ENCODE data around the gene SPINT2.

SPINT2 gene

GRCh38 chr19:38280030-38280921, 15.9 kb downstream of the SPINT2 start:
- no peak overlapping the region for H3K4me3 ChIP-seq (ENCODE audit: low read length)
- TF ChIP-seq CTCF (conservative IDR thresholded peaks at IDR 0.05; ENCODE audit: low read depth, low read length) = no peak
- DNase-seq (ENCODE audit: low read depth) = no peak

GRCh38 chr19:38281811-38282566, 17.6 kb downstream of the SPINT2 start:
- no peak for DNase-seq (ENCODE audit: low read depth)
- H3K4me3 ChIP-seq (ENCODE audit: low read length) = no peak overlapping the region
- no peak for TF ChIP-seq CTCF (conservative IDR thresholded peaks at IDR 0.05; ENCODE audit: low read depth, low read length)

GRCh38 chr19:38283271-38283670, 18.9 kb downstream of the SPINT2 start:
- no peak for DNase-seq (ENCODE audit: low read depth)
- no peak overlapping the region for H3K4me3 ChIP-seq (ENCODE audit: low read length)
- no peak for TF ChIP-seq CTCF (conservative IDR thresholded peaks at IDR 0.05; ENCODE audit: low read depth, low read length)

- no peak for DNase-seq (ENCODE audit: low read depth)
- TF ChIP-seq CTCF (conservative IDR thresholded peaks at IDR 0.05; ENCODE audit: low read depth, low read length) = no peak
Observed at GRCh38 chr19:38284422-38284821, 20.0 kb downstream of the SPINT2 start.

GRCh38 chr19:38285567-38285966, 21.2 kb downstream of the SPINT2 start:
- no peak for DNase-seq (ENCODE audit: low read depth)
- TF ChIP-seq CTCF (conservative IDR thresholded peaks at IDR 0.05; ENCODE audit: low read depth, low read length) = no peak
- no peak overlapping the region for H3K4me3 ChIP-seq (ENCODE audit: low read length)

More at GRCh38 chr19:38284422-38284821, 20.0 kb downstream of the SPINT2 start:
- no peak overlapping the region for H3K4me3 ChIP-seq (ENCODE audit: low read length)

- no peak overlapping the region for H3K4me3 ChIP-seq (ENCODE audit: low read length)
- TF ChIP-seq CTCF (conservative IDR thresholded peaks at IDR 0.05; ENCODE audit: low read depth, low read length) = no peak
- no peak for DNase-seq (ENCODE audit: low read depth)
Observed at GRCh38 chr19:38287604-38288003, 23.2 kb downstream of the SPINT2 start.
